ENCODE results near the gene KRT7.
A peak's percentile ranks its signal among the peaks of the same experiment; 100 is the strongest.

Gene KRT7

DNA sequence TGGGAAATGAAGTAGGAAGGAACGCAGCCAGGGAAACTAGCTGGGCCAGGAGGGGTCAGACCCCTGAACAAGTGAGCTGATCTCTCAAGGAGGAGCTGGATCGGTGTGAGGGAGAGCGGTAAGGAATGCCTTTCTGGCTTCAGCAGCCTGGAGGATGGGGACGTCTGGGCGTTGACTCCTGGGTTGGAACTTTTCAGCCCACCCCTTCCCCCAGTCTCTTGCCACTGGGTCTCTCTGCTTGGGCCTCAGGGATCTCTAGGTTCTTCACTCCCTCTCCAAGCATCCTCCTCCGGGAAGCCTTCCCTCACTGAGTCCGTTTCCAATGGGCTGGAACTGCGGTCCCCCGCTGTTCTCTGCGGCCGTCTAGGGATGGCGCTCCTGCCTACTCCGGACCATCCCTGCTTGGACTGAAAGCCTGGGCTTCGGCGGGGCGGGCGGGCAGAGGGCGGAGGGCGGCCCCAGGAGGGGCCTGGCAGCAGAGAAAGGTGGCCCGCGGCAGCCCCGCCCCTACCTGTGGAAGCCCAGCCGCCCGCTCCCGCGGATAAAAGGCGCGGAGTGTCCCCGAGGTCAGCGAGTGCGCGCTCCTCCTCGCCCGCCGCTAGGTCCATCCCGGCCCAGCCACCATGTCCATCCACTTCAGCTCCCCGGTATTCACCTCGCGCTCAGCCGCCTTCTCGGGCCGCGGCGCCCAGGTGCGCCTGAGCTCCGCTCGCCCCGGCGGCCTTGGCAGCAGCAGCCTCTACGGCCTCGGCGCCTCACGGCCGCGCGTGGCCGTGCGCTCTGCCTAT is at the start of gene KRT7:
TSS of gene KRT7 (plus strand) at position 570 of the 788 bp plus-strand sequence. CDS start at position 624, 54 bp downstream.
- DNase-seq = no peak

DNA sequence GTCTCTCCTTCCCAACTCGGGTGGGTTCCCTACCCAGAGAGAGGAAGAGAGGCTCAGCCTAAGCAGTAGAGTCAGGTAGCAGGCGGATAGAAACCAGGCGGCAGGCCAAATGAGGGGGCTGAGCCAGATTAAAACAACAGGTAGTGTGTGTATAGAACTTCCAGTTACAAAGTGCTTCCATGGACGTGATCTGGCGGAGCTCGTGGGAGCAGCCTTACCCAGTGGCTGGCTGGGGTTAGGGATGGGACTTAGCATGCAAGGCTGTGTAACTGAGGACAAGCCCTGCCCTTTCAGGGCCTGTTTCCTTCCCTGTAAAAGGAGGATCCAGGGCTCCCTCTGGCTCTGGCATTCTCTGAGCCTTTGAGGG is 49.5 kb upstream of the KRT7 start:
- no peak for DNase-seq

GRCh38 chr12:52183971-52184370 is 49.1 kb upstream of the KRT7 start:
- DNase-seq = no peak

- no peak for DNase-seq
Measured at GRCh38 chr12:52184813-52185212, 48.2 kb upstream of the KRT7 start.

DNA sequence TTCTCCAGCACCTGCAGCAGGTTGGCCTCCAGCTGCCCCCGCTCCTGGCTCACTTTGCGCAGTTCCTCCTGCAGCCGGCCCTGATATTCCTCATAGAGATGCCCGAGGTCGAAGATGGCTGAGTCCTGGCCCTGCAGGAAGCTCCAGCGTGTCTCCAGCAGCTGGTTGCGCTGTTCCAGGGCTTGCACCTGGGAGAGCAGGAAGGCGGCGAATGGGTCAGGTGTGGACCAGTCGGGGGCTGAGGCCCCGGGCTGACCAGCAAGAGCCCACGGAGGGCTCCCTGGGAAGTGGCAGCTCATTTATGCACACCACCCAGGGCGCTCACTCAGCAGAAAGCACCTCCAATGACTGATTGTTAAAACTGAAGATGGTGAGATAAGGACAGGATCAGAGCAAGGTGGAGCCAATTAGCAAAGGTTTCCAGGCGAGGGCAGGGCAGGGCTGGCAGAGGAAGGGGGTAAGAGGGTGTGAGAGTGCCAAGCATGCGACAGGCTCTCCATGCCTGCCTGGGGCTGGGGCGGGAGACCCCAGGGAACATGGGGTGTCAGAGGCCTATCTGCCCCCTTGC is 47.6 kb upstream of the KRT7 start:
- no peak for DNase-seq

DNA sequence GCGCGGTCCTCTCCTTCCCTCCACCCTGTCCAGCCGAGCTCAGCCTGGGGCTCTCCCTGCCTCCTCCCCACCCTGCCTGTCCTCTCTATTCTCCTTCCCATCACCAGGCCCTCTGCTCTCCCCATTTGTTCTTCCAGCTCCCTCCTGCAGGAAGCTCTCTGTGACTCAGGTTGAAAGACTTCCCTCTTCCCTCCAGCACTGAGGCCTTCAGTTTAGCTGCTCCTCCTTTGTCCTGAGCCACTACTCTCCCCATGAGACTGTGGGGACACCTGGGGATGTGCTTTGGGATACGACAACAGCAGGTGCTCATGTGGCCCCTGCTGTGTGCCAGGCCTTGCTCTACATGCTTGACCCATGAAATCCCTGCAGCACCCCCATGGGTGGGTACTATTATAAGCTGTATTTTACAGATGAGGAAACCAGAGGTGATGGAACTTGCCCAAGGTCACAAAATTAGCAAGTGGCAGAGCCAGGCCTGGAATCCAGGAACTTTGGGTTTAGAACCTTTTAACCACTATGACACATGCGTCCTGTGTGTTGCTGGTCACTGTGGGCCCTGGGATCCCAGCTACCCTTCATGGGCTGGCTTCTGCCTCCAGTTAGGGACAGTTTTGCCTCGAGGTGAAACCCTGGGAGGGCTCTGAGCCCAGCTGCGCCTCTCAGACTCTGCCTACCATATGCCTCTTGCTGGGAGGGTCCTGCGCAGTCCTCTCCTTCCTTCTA is 46.8 kb upstream of the KRT7 start:
- no peak for DNase-seq

GRCh38 chr12:52187206-52187605 is 45.8 kb upstream of the KRT7 start:
- DNase-seq = no peak

DNA sequence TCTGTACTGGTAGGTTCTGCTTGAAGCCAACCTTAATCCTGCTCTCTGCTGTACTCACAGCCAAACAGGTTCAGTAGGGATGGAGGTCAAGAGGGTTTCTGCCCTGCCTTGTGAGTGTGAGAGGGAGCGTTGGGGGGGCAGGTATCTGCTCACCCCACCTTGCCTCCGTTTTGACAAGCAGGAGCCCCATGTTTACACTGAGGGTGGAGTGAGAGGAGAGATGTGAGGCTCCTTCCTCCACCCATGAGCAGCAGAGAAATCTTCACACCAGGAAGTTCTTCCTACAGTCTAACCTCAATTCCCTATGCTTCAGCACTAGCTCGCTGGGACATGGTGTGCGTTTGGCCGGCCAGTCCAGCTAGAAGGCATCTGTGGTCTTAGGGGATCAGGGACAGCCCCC is 45.4 kb upstream of the KRT7 start:
- no peak for DNase-seq

- DNase-seq = no peak
Measured at GRCh38 chr12:52188658-52189057, 44.4 kb upstream of the KRT7 start.

DNA sequence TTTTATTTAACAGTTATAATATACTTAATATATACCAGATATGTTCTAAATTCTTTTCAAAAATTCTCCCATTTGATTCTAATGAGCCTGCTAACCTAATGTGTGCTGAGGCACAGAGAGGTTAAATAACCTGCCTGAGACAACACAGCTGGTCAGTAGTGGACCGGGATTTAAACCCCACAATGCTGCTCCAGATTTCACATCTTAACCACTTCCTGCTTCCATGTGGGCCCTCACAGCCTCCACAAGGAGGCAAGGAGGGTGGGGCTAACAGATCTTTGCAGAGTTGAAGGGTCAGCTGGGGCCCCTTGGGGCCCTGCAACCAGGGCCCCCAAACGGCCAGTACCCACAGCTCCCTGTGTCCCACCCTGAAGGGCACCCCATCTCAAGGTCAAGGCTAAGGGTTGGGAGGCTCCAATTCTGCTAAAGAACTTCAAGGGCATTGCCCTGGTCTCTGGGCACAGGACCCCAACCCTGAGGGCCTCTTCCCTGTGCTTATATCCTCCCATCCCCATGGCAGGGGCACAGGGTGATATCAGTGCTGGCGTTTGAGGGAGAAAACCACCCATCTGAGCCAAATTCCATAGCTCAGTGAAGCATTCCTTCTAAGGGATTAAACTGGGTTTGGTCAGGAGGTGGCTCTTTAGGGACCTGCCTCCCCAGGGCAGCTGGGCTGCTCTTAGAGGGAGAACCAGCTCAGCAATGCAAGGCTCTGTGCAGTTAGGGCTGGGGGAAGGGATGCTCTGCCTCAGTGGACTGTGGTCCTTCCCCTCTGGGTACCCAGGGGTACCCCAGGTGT is 43.5 kb upstream of the KRT7 start:
- no peak for DNase-seq

DNA sequence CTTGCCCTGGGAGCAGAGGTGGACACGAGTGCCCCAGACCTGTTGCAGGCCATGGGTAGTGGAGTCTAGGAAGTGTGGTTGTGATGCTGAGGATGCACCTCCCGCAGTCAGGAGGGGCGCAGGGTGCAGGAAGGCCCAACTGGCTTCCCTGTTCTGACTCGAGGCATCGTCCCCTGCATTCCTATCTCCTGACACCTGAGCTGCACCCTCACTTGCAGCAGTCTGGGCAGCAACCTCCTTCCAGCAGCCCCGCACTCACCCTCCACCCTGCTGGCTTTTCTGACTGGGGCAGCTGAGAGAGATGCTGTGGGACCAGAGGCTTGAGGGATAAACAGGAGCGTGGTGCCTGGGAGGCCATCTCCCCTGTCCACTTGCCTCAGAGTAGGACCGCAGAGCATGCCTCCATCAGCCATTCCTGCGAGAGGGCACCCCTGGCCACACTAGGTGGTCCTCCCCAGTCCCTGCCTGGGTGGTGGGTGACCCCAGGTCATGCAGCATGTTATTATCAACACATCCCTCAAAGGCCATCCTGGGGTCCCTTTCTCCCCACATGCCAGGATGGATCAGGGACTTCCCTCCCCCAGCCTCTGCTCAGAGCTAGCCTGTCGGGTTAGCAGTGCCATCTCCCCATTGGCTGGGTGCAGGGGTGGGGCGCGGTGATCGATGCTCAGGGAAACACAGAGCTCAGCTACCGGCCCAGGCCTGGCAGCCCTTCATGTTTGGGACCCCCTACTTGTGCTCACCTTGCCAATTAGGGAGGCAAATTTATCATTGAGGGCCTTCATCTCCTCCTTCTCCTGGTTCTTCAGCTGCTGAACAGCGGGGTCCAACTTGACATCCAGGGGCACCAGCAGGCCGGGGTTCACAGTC is 41.9 kb upstream of the KRT7 start:
- no peak for DNase-seq

- DNase-seq = peak in 1 of 2 donors; percentile 49
Measured at GRCh38 chr12:52191841-52192791, 40.9 kb upstream of the KRT7 start, which contains the start of gene KRT80. Gene KRT80 (minus strand): TSS chr12:52192014. CDS start chr12:52191902, 112 bp downstream.

DNA sequence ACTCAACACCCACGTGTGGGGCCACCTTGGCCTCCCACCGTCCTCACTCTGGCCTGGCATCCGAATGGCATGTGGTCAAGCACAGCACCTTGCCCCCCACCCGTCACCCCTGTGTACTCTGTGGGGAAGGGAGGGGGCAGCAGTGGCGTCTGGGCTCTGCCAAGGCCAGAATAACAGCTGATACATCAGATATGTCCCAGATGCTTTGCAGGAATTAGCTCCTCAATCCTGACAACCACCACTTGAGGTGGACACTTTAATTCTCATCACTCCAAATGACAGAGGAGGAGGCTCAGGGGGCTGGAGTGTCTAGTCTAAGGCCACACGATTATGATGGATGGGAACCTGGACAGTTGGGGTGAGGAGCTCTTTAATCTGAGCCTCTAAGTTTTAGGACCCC is 39.5 kb upstream of the KRT7 start:
- DNase-seq = no peak

DNA sequence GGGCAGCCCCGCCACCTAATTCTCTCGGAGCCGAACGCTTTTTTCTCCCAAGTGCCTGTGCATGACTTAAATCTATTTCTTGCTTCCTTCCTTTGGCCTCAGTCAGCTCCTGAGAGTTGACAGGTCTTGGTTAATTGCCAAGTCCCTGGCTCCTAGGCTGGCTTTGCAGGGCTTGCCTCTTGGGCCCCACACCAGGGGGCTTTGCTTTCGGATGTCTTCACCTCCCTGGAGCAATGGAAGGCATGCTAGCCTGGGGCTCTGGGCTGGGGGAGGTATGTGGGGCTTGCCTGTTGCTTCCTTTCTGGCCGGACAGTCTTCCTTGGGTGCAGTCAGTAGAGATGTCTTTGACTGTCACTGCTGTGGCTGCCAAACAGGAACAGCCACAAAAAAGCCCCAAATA is 39.1 kb upstream of the KRT7 start:
- DNase-seq = no peak

- no peak for DNase-seq
Measured at GRCh38 chr12:52195065-52195730, 37.8 kb upstream of the KRT7 start.

- DNase-seq = peak in 1 of 2 donors; percentile 73
Measured at GRCh38 chr12:52197371-52198231, 35.4 kb upstream of the KRT7 start.

DNA sequence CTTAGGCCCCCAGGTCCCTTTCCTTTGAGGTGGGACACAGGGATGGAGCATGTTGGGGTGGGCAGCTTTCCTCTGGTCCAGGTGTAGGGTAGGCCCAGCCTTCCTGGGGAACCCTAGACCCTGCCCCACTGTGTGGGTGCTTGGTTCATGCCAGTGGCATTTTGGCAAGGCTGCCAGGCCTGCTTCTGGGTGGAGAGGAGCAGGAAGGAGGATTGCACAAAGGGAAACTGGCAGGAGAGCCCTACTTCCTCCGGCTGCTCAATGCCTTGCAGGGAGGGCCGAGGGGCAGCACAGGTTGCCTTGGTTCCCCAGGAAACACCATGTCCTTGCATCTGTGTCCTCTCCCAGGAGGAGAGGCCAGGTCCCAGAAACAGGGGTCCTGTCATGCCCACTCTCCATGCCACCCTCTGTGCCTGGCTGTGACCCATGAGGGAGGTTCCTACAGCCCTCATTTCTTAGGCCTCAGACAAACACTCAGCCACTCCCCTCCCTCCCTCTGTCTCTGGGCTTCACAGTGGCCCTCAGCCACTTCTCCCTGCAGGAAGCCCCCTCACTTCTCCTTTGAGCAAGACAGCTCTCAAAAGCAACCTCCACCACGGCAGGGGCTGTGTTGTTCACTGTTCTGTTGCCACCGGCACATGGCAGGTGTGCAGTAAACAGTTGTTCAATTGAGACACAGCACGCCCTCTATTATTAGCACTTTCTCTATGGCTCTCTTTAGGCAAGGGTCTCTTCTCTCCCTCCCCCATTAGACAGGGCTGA is 34.4 kb upstream of the KRT7 start:
- DNase-seq = peak in 1 of 2 donors; percentile 34

GRCh38 chr12:52199294-52199919 is 33.6 kb upstream of the KRT7 start:
- DNase-seq = no peak

Measured in CD4-positive, alpha-beta T cell treated with Interleukin-4 for 1 hour (primary cell).